Stimulated activated CD4-positive, alpha-beta T cell treated with anti-CD3 and anti-CD28 coated beads, Interleukin-2, amount 100 ng/mL, for 4 hours (primary cell): ENCODE data around the gene TAOK2.
"Not testable (repeated sequence)": the region's sequence is repeated elsewhere in the genome, so short reads cannot be mapped to it uniquely, and the experiment has no call there.

Source experiments
- DNase-seq: peaks from one replicate; pipeline ENCODE4 v3.0.0-alpha.2; 2020; ENCODE audit warnings: low read depth

Gene TAOK2

DNA sequence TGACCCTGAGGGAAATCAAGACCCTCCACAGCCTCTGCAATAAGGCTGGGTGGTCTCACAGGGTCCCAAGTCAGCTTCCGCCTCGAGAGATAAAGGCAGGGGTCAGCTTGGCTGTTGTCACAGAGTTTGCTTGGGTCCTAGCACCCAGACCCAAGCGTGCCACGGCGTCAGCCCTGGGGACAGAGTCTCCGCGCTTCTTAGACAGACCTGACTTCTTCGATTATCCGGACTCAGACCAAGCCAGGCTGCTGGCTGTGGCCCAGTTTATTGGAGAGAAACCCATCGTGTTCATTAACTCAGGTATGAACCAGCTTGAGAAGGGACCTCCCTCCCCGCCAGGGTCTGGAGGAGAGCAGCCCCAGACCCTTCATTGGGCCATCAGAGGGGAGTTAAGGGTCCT is 49.9 kb downstream of the TAOK2 start:
- no peak for DNase-seq

DNA sequence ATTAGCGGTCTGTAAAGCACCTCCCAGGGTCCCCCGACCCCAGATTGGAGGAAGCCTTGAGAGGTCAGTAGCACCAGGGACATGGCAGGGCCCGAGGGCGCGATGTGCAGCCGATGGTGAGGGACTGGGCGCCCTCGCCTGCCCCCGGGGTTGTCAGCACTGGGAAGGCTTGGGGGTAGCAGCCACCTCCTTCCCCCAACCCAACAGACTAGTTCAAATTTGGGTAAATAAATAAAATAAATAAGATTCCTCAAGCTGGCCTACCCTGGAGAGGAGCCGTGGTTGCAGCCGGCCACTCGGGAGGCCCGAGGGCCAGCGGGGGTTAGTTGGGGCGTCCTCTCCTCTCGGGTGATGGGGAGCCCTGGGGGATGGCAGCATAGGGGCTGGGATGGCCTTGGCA is 50.8 kb downstream of the TAOK2 start:
- DNase-seq, result no peak

DNA sequence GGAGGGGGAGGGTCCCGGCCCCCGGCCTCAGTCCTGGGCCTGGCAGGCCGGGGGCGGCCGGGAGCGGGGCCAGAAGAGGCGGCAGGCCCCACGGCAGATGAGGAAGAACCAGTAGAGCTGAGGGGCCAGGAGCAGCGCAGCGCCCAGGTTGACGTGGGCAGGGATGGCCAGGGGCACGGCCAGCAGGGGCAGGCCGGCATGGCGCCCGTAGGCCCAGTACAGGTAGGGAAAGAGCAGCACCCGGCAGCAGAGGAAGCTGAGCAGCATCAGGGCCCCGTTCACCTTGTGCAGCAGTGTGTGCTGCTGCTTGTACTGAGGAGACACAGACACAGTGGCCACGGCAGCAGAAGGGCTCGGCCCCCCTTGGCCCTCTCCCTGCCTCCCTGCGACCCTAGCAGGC is 51.5 kb downstream of the TAOK2 start:
- DNase-seq, result no peak

DNA sequence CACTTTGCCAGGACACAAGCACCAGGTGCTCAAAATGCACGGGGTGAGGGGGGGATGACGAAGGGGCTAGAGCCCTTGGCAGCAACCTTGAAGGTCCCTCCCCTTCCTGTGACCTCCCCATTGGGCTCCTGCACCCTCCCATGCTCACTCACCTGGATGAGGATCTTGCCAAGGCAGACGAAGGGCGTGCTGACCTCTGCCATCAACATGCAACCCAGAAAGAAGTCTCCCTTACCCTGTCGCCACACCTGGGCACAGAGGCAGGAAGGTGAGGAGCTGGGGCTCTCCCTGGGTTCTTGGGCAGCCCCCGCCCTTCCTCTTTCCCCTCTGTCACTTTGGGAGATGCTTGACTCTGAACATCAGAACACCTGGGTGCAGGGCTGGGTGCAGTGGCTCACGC is 51.9 kb downstream of the TAOK2 start:
- DNase-seq, result no peak

DNA sequence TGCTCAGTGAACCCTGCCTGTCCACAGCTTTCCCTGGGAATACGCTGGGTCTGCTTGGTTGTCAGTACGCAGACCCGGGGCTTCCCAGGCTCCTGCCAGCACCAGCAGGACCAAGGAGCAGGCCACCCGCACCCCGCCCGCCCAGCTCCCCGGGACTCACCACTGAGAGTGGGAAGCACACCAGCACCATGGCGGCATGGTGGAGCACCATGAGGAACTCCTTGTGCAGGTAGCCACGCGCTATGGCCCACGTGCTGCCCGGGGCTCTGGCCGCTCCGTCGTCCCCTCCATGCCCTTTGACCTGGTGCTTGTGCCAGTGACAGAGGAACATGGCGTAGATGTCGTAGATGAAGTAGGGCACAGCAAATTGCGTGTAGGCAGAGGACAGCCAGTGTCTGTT is 52.8 kb downstream of the TAOK2 start:
- DNase-seq, result no peak

DNA sequence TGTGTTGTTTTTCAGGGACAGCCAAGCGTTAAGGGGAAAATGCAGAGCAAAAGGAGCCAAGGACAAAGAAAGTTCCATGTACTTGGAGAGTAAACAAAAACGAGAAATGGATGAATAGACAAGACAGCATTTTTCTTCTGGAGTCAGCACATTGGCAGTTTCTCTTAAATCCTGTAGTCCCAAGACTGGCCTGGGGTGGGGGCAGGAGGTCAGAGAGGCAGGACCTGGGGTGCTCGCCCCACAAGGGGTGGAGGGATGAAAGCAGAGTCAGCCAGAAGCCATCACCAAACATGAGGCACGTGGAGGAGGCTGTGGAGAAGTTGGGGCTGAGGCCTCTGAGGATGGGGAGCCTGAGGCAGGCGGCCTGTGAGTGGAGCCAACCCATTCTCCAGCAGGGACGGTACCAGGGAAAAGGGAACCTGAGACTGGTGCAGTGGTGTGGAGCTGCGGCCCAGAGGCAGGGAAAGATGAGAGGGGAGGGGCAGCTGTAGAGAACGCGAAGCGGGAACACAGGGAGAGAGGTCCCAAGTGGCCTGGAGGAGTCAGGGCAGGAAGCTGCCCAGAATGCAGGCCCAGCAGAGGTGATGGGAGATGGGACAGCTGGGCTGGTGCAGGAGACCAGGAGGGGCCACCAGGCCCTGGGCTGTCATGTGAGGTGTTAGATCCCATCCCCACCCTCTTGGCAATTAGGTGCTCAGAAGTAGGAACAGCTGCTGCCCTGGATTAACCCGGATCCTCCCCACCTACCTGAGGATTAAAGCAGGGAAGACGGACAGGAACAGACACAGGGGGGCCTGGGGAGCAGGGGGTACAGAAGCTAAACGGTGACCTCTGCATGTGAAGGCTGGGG is 54.1 kb downstream of the TAOK2 start:
- no peak for DNase-seq

DNA sequence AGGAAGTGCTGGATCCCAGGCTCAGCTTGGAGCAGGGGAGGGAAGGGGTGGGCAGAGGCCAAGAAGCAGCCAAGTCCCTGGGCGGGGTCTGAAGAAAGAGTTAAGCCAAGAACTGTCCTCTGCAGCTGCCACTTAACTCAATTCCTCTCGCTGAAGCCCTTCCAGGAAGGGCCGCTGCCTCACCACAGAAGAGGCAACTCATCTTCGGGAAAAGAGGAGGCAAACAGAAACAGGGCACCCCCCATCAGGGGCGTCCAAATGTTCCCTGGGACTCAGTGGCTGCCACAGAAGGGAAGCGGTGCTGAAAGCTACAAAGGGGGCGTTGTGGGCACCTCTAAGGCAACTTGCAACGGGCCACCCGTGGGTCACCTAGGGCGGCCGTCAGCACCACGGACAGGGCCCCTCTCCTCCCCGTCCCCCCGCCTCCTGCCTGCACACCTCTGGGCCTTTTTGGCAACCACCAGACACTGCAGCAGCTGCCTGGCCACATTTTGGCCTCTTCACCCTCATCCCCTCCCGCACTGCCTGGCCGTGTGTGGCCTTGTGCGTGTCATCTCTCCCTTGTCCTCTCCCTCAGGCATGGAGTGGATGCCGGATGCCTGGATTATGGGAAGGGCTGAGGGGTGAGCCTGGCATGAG is 54.9 kb downstream of the TAOK2 start:
- no peak for DNase-seq

DNA sequence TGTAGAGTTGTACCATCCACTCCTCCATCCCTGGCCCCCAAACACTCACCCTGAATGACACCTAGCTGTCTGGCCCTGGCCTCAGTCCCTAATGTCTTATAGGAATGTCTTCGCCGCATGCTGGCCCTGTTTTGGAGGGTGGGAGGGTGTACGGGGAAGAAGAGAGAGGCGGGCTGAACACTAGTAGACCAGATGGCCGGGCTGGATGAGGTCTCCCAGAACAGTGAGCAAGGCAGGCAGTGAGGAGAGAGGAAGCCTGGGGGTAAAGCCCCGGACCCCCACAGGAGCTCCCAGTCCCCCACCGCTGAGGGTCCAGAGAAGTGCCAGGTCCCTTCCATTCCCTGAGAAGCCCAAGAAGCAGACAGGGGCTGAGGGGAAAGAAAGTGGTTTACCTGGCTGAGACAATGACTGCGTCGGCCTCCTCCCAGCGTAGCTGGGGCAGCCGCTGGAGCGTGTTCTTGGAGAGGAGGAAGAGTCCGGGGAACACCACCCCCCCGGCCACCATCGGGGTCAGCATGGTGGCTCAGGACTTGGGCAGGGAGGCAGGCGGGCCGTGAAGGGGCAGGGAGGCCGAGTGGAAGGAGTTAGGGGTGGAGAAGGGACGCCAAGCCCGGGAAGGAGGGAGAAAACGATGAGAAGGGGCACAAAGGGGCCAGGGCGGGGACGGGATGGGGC is 56.5 kb downstream of the TAOK2 start:
- DNase-seq, result no peak

DNA sequence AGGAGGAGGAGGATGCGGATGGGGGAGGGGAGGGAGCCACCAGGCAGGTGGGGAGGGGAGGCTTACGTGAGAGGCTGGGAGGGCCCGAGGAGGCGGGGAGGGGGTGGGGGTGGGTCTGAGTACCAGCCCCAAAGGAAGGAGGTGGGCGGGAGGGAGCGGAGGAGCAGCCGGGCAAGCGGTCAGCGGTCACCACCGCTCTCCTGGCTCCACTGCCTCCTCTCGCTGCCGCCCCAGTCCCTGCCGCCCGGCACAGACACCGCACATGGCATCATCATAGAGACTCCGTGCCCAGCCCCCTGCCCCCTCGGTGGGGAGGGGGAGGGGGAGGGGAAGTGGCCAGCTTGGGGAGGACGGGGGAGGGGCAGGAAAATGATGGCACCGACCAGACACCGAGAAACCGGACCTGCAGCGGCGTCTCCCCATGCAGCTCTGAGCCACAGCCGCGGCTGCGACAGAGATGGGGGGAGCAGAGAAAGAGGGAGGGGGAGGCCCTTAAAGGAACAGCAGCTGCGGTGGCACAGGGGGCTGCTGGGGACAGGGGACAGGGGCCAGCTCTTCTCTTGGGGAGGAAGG is 57.3 kb downstream of the TAOK2 start, which contains the start of gene TLCD3B:
TLCD3B (minus strand) TSS at position 431 of the 573 bp plus-strand sequence. CDS start 744 bp downstream, outside the sequence.
- no peak for DNase-seq

DNA sequence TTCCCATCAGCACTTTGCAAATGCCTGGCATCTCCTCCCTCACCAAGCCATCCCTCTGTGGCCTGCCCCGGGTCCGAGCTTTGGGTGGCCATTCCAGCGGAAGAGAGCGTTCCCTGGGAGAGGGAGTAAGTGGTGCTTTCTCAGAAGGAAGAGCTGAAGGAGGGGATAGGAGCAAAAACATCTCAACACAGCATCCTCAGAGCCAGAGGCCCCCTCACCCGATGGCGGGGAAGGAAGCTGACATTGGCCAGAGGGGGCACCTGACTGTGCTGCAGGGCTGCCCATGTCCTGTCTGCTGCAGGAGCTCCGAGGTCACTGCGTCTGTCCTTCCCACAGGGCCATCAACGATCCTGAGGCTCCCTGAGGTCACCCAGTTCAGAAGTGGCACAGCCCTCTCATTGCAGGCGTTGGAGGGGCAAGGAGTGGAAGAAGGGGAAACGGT is 57.8 kb downstream of the TAOK2 start:
- DNase-seq, result no peak

DNA sequence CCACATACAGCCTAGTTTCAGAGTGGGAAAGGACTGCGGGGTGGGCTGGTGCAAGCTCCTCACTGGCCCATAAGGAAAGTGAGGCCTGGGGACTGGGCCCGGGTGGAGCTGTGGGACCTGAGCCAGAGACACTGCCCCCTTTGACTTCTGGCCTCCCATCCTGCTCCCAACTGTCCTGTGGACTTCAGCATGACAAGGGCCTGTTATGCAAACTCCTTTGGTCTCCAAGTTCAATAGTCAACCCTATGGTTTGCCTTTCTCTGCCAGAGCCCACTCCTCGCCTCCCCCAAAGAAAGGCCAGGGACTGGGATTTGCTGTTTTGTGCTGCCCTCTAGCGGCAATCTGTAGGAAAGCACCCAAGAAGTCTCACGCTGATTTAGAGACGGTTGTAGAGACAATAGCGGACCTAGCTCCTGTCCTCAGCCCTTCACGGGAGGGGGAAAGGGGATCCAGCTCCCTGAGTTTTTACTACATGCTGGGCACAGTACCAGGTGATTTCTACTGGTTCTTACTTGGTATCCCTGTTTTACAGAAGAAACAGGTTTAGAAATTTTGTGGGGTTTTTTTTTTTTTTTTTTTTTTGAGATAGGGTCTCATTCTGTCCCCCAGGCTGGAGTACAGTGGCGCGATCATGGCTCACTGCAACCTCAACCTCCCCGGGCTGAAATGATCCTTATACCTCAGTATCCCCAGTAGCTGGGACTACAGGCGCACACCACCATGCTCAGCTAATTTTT is 58.6 kb downstream of the TAOK2 start:
- peak; percentile 32 for DNase-seq

DNA sequence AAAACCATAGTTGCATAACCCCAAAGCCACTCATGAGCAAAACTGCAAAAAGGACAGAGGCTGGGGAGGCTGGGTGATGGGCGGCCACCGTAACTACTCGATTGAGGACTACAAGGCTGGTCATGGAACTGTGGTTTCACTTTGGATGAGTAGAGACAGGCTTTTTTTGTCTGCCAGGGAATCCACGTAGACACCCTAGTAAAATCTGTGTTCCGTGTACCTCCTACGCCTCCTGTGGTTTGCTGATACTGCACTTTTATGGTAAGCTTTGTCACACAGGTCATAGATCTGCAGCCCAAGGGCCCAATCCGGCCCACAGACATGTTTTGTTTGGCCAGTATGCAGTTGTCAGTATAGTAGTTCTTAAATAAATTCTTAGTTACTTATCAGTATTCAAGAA is 59.6 kb downstream of the TAOK2 start:
- DNase-seq, result no peak

DNA sequence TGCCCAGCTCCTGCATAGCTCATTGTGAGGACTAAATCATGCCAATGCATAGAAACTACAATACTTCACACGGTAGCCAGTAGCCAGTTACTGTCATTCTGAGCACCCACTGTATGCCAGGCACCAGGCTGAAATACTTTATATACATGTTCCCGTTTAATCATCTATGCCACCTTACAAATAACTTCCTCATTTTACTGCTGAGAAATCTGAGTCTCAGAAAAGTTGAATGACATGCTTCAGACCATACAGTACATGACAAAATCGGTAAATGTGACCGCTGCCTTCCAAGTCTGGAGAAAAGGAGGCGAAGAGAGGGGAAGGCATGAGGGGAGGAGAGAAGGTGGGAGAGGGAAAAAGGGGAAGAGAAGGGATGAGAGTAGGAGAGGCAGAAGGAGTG is 66.6 kb downstream of the TAOK2 start:
- no peak for DNase-seq

DNA sequence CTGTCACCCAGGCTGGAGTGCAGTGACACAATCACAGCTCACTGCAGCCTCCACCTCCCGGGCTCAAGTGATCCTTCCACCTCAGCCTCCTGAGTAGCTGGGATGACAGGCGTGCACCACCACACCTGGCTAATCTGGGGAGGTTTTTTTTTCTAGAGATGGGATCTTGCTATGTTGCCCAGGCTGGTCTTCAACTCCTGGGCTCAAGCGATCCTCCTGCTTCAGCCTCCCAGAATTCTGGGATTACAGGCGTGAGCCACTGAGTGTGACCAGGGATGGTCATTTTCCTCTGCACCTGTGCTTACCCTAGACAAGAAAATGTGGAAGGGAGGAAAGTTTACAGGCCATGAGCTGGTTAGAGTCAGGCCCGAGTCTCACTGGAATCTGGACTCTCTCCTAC is 67.0 kb downstream of the TAOK2 start:
- DNase-seq, result not testable (repeated sequence)

DNA sequence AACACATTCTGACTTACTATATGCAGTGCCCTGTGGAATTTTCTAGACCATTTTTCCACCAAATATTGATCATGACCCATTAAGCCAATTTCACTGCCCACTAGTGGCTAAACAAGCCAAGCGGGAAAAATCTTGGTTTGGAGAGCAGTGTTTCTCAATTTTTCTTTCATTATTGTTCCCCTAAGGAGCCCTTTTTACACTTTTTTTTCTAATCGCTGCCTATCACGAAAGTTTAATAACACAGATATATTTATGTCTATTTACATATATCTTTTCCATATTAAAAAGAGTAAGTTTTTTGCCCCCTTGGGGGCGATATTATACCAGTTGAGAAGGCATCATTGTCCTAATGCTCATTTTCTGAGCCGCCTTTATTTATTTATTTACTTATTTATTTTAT is 68.2 kb downstream of the TAOK2 start:
- DNase-seq, result no peak
